ENCODE results near the gene CHSY1. TPM values are rescaled to one million over a fixed set of nuclear protein-coding genes. Genes with fewer than 3 reads are reported as not detected.

CHSY1 gene
- total RNA-seq, 1 donor from 2014 or later: 33.2 TPM

GRCh38 chr15:101178931-101179330 is 72.9 kb downstream of the CHSY1 start:
- DNase-seq (ENCODE audit: low spot score, unreplicated experiment): no peak
- H3K27me3 Mint-ChIP-seq: no peaks in the 10 kb centered on the region
- no peak overlapping the region for H3K4me3 Mint-ChIP-seq (ENCODE audit: low read depth)
- H3K27ac Mint-ChIP-seq: no peak overlapping the region
- peaks cover 38% of the 10 kb centered on the region for H3K36me3 Mint-ChIP-seq (ENCODE audit: insufficient read depth)
- peaks cover 7% of the 10 kb centered on the region for H3K9me3 Mint-ChIP-seq (ENCODE audit: low read depth)
- no peak for TF ChIP-seq CTCF (IDR thresholded peaks at IDR 0.05; ENCODE audit: unreplicated experiment)
- peaks cover 4% of the 10 kb centered on the region for H3K4me1 Mint-ChIP-seq (ENCODE audit: low read depth)

- TF ChIP-seq CTCF (IDR thresholded peaks at IDR 0.05; ENCODE audit: unreplicated experiment): no peak
- H3K27ac Mint-ChIP-seq: no peak overlapping the region
- H3K4me1 Mint-ChIP-seq (ENCODE audit: low read depth): peaks cover 3% of the 10 kb centered on the region
- peaks cover 38% of the 10 kb centered on the region for H3K36me3 Mint-ChIP-seq (ENCODE audit: insufficient read depth)
- H3K27me3 Mint-ChIP-seq: no peaks in the 10 kb centered on the region
- peaks cover 7% of the 10 kb centered on the region for H3K9me3 Mint-ChIP-seq (ENCODE audit: low read depth)
- DNase-seq (ENCODE audit: low spot score, unreplicated experiment): no peak
- H3K4me3 Mint-ChIP-seq (ENCODE audit: low read depth): no peak overlapping the region
These were observed 73.4 kb downstream of the CHSY1 start for GRCh38 chr15:101178479-101178878.

- H3K27me3 Mint-ChIP-seq: no peaks in the 10 kb centered on the region
- no peak for DNase-seq (ENCODE audit: low spot score, unreplicated experiment)
- TF ChIP-seq CTCF (IDR thresholded peaks at IDR 0.05; ENCODE audit: unreplicated experiment): no peak
- no peak overlapping the region for H3K27ac Mint-ChIP-seq
- H3K36me3 Mint-ChIP-seq (ENCODE audit: insufficient read depth): peaks cover 38% of the 10 kb centered on the region
- H3K4me3 Mint-ChIP-seq (ENCODE audit: low read depth): no peak overlapping the region
- peaks cover 7% of the 10 kb centered on the region for H3K9me3 Mint-ChIP-seq (ENCODE audit: low read depth)
- H3K4me1 Mint-ChIP-seq (ENCODE audit: low read depth): peaks cover 3% of the 10 kb centered on the region
These were observed 74.0 kb downstream of the CHSY1 start for GRCh38 chr15:101177866-101178265.

DNA sequence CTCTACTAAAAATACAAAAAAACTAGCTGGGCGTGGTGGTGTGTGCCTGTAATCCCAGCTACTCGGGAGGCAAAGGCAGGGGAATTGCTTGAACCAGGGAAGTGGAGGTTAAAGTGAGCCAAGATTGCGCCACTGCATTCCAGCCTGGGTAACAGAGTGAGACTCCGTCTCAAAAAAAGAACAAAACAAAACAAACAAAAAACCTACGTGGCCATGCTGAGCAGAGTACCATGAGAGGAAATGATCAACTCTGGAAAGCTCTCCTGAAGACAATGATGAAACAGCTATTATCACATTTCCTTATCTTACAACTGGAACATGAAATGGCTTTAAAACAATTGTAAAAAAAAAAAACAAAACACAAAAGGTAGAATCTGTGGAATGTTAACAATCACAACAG is 75.2 kb downstream of the CHSY1 start:
- TF ChIP-seq CTCF (IDR thresholded peaks at IDR 0.05; ENCODE audit: unreplicated experiment): no peak
- no peak overlapping the region for H3K4me3 Mint-ChIP-seq (ENCODE audit: low read depth)
- peak overlapping the region; percentile 24 for H3K27ac Mint-ChIP-seq
- H3K27me3 Mint-ChIP-seq: no peaks in the 10 kb centered on the region
- H3K9me3 Mint-ChIP-seq (ENCODE audit: low read depth): peaks cover 7% of the 10 kb centered on the region
- H3K4me1 Mint-ChIP-seq (ENCODE audit: low read depth): peaks cover 2% of the 10 kb centered on the region
- DNase-seq (ENCODE audit: low spot score, unreplicated experiment): no peak
- peaks cover 34% of the 10 kb centered on the region for H3K36me3 Mint-ChIP-seq (ENCODE audit: insufficient read depth)

GRCh38 chr15:101175401-101175800 is 76.4 kb downstream of the CHSY1 start:
- peaks cover 2% of the 10 kb centered on the region for H3K4me1 Mint-ChIP-seq (ENCODE audit: low read depth)
- peak overlapping the region; percentile 62 for H3K27ac Mint-ChIP-seq
- H3K9me3 Mint-ChIP-seq (ENCODE audit: low read depth): peaks cover 7% of the 10 kb centered on the region
- H3K4me3 Mint-ChIP-seq (ENCODE audit: low read depth): no peak overlapping the region
- no peaks in the 10 kb centered on the region for H3K27me3 Mint-ChIP-seq
- no peak for TF ChIP-seq CTCF (IDR thresholded peaks at IDR 0.05; ENCODE audit: unreplicated experiment)
- no peak for DNase-seq (ENCODE audit: low spot score, unreplicated experiment)
- H3K36me3 Mint-ChIP-seq (ENCODE audit: insufficient read depth): peaks cover 30% of the 10 kb centered on the region

Data from progenitor cell of endocrine pancreas (in vitro differentiated cells).